Measurements from ENCODE around the gene BICC1.

The BICC1 gene

DNA sequence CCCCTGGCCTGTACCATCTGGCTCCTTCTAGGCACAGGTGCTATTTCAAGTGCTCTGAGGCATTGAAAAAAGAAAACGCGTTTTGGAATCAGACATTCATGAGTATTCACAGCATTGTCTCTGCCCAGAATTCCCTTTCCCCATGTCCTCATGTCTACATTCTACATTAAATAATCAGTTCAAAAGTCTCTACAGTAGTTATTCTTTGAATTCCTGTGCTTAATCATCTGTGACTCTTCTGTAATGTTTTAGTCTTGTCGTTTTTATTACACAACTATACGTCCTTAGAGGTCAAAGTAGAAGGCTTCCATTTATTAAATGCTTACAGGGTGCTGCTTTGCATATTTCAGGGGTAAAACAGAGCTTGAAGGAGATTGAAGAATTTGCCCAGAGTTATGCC, 95.7 kb downstream of the BICC1 start:
- no peak for DNase-seq

- no peak for DNase-seq
Observed at GRCh38 chr10:58608826-58609531, 96.3 kb downstream of the BICC1 start.

GRCh38 chr10:58609532-58610150, 97.0 kb downstream of the BICC1 start:
- DNase-seq = no peak

GRCh38 chr10:58615237-58615935, 102.7 kb downstream of the BICC1 start:
- no peak for DNase-seq

DNA sequence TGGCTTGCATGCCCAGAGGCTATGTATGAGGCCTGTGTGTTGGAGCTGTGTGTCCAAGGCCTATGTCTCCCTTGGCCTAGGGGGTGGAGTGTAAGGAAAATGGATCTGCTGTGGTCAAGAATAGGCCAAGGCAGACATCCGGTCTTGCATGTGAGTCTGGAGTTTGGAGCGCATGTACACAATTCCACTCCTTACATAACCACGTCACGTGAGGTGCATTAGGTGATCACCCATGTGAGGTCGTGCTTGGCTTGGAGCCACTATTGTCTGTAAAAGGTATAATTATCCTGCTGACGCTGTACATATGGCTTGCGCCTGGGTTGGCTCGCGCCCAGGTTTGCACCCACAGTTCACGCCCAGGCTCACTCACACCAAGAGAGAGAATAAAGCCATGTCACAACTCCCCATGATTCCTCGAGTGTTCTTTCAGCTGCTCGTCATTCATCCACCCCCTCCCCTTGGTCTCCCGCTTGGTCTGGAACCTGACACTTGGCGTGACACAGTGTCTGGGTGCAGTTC, 105.5 kb downstream of the BICC1 start:
- DNase-seq = no peak

GRCh38 chr10:58621379-58622077, 108.9 kb downstream of the BICC1 start:
- no peak for DNase-seq

DNA sequence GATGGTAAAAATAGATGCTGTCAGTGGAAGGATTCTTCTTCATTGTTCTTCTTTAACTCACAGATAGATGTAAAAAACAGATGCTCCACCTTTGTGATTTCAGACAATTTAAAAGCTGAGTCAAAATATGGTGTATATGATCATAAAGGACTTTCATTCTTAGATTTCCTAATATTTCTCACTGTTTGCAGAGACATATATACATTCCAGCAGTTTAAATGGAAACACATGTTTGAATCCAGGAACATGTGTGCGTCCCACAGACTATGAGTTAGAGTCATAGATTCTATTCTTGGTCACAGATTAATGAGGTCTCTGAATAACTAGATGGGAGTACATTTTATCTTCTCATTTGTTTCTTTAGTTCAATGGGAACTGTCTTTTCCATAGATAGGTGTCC, 109.6 kb downstream of the BICC1 start:
- DNase-seq = no peak

DNA sequence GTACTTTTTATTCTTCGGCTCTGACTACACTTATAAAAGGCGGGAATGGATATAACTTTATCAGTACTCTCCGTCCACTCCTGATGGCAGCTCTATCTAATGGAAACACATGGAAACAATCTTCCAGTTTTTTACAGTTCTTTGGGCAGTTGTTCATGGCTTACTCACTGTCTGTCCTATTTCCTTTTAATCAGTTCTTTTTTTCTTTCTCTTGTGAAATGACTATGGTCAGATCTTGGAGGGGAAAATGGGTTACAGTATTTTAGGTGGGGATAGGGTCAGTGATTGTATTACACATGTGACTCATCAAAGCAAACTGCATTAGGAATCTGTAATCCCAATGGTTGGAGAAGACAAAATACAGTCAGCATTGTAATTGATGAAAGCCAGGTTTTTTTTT, 112.4 kb downstream of the BICC1 start:
- no peak for DNase-seq

DNA sequence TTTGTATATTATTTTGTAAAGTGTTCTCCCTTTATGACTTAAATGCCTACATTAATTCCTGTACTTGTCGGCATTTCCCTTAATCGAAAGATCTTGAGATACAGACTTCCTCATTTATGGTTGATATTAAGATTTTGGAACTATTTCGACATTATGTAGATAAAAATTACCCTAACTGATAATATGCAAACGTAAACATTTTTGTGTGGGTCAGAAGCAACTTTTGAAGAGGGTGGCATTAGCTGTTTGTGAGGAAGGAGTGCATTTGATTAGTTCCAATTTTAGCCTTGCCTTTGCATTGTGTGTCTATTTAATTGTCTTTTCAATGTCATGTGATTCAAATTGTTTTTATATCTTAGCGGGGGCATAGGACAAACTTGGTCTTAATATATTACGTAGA, 114.7 kb downstream of the BICC1 start:
- no peak for DNase-seq

GRCh38 chr10:58631715-58632114, 119.0 kb downstream of the BICC1 start:
- DNase-seq = no peak

GRCh38 chr10:58632216-58632615, 119.5 kb downstream of the BICC1 start:
- no peak for DNase-seq

GRCh38 chr10:58637352-58637751, 124.7 kb downstream of the BICC1 start:
- DNase-seq = no peak

DNA sequence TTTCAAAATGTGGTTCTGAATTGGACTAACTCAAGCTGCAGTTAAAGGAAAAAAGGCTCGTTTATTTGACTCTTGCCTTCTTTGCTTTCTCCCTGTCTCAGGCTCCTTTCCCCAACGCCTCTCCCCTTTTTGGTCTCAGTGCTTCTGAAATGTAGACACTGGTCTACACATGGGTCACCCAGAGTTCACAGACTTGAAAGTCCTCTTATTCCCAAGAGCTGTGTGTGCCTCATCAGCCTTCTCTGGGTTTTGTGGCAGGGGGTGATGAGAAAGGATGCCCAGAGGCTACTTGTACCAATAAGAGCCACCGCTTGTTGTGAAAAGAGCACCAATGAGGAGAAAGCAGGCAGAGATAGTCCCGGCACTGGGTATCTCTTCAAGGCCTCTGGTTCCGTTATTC, 125.7 kb downstream of the BICC1 start:
- DNase-seq = no peak

GRCh38 chr10:58641095-58641531, 128.4 kb downstream of the BICC1 start:
- no peak for DNase-seq

DNA sequence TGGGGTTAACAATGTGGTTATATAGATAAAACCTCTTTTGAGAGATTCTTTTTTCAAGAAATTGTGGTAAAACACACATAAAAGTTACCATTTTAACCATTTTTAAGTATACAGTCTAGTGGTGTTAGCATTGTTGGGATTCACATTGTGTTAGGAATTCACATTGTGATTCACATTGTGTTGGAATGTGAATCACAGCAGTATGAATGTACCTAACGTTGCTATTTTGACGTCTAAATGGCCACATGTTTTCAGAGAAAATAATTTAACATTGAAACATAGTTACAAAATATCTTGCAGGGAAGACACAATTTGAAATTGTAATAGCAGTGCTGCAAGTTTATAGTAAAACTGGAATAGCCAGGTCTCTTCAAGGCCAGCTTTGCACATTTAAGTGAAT, 129.0 kb downstream of the BICC1 start:
- no peak for DNase-seq

GRCh38 chr10:58642283-58642682, 129.6 kb downstream of the BICC1 start:
- no peak for DNase-seq

- DNase-seq = no peak
Observed at GRCh38 chr10:58642916-58643428, 130.3 kb downstream of the BICC1 start.

GRCh38 chr10:58644311-58644710, 131.6 kb downstream of the BICC1 start:
- no peak for DNase-seq

GRCh38 chr10:58645416-58646146, 132.9 kb downstream of the BICC1 start:
- DNase-seq = no peak

- DNase-seq = no peak
Observed at GRCh38 chr10:58647376-58648112, 134.9 kb downstream of the BICC1 start.

DNA sequence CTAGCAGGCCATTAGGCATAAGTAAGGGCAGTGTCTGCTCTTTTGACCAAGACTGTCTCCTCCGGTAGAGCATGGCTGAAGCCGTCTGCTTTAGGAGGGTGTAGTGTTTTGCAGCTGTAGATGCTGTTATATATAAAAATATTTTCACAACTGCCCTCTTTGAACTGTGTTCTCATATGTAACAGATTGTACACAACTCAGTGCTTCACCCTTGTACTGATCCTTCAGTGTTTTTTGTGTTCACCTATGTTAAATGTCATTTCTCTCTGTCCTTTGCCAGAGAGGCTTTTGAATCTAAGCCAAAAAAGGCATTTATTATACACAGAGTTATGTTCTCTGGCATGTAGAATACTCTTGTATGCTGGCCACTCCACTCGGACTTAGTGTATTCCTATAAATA, 135.5 kb downstream of the BICC1 start:
- no peak for DNase-seq

GRCh38 chr10:58651040-58651439, 138.4 kb downstream of the BICC1 start:
- no peak for DNase-seq

Data from stimulated activated CD4-positive, alpha-beta T cell treated with anti-CD3 and anti-CD28 coated beads, Interleukin-2, amount 100 ng/mL, for 48 hours (primary cell).